HepG2 (cell line): ENCODE measurements around the gene CAMSAP2. TPM values are rescaled to one million over a fixed set of nuclear protein-coding genes. Genes with fewer than 3 reads are reported as not detected.

Source experiments
- GATAD1 ChIP-seq: IDR thresholded peaks from 2 replicates; pipeline ENCODE4 v1.6.1; 2016; ENCODE audit warnings: missing genetic modification reagents, missing compliant biosample characterization
- HMG20B ChIP-seq: conservative IDR thresholded peaks from 2 replicates; pipeline ENCODE4 v1.6.1; 2016; ENCODE audit warnings: missing genetic modification reagents, missing compliant biosample characterization
- IRF2 ChIP-seq: IDR thresholded peaks from 2 replicates; pipeline ENCODE4 v1.6.1; 2018; ENCODE audit warnings: missing genetic modification reagents, missing compliant biosample characterization
- JUND ChIP-seq: sonication (generic); formaldehyde crosslinking; IDR thresholded peaks from 2 replicates; pipeline ENCODE4 v1.8.0; 2022; ENCODE audit warnings: mild to moderate bottlenecking, missing genetic modification reagents
- KLF9 ChIP-seq: IDR thresholded peaks from 2 replicates; pipeline ENCODE4 v1.6.1; 2016; ENCODE audit warnings: low read depth
- NRL ChIP-seq: sonication (generic); formaldehyde crosslinking; IDR thresholded peaks from 2 replicates; pipeline ENCODE4 v1.5.0; 2020; ENCODE audit warnings: missing genetic modification reagents, mild to moderate bottlenecking, moderate library complexity, borderline replicate concordance
- RFX1 ChIP-seq: fragments of 450-650 bp; IDR thresholded peaks from 2 replicates; pipeline ENCODE4 v1.6.1; 2017
- SOX6 ChIP-seq, 2 experiments: fragments of 450-650 bp in 1 of 2; sonication (generic) in 1 of 2; formaldehyde crosslinking in 1 of 2; IDR thresholded peaks; 2 replicates each; pipeline versions ENCODE4 v1.4.0 to v1.6.1; 2017 to 2020; ENCODE audit warnings: antibody characterized with exemption in 1 of 2, mild to moderate bottlenecking in 1 of 2, missing genetic modification reagents in 1 of 2
- TBX2 ChIP-seq: sonication (generic); formaldehyde crosslinking; IDR thresholded peaks from 2 replicates; pipeline ENCODE4 v1.5.0; 2020; ENCODE audit warnings: missing genetic modification reagents, mild to moderate bottlenecking, borderline replicate concordance
- ZMAT3 ChIP-seq: sonication (generic); formaldehyde crosslinking; conservative IDR thresholded peaks from 2 replicates; pipeline ENCODE4 v1.7.0; 2021; ENCODE audit warnings: missing genetic modification reagents
- ZNF24 ChIP-seq: fragments of 450-650 bp; IDR thresholded peaks from 2 replicates; pipeline ENCODE4 v1.6.1; 2017; ENCODE audit warnings: antibody characterized with exemption, mild to moderate bottlenecking
- ZNF614 ChIP-seq: IDR thresholded peaks from 2 replicates; pipeline ENCODE4 v1.6.1; 2018; ENCODE audit warnings: missing biosample characterization, missing genetic modification reagents, inconsistent platforms, borderline replicate concordance
- ZNF747 ChIP-seq: sonication (generic); formaldehyde crosslinking; IDR thresholded peaks from 2 replicates; pipeline ENCODE4 v1.8.1; 2023; ENCODE audit warnings: missing genetic modification reagents, mild to moderate bottlenecking, borderline replicate concordance
- polyA plus RNA-seq, 8 experiments: library from polyadenylated mRNA; depleted of rRNA in 3 of 8; stranded (reverse) in 7 of 8; unstranded in 1 of 8; fragments of >200 nt; fragmentation: Illumina TruSeq in 4 of 8; extraction: Trizol in 4 of 8; gene quantifications; 2 replicates each; pipeline versions ENCODE4 v1.2.1 to v1.2.3, GENCODE V29; 2011 to 2016; ENCODE audit warnings: low read depth in 4 of 8, missing spikeins in 1 of 8, mixed read lengths in 1 of 8; ENCODE audit not compliant: insufficient read depth in 1 of 8
- total RNA-seq, 5 experiments: library from RNA; depleted of rRNA; stranded (reverse); fragments of >200 nt; fragmentation: Illumina TruSeq; extraction: Trizol; gene quantifications; 2 replicates each; pipeline ENCODE4 v1.2.3, GENCODE V29; 2016; ENCODE audit warnings: low read depth in 1 of 5
- TF ChIP-seq, protein P1 (sequence below): sonication (generic); formaldehyde crosslinking; IDR thresholded peaks from 2 replicates; pipeline ENCODE4 v1.9.0; 2021; ENCODE audit warnings: mild to moderate bottlenecking, missing genetic modification reagents
- TF ChIP-seq, protein P2 (sequence below): sonication (generic); formaldehyde crosslinking; IDR thresholded peaks from 2 replicates; pipeline ENCODE4 v1.4.0; 2020; ENCODE audit warnings: missing genetic modification reagents
- TF ChIP-seq, protein P3 (sequence below): sonication (generic); formaldehyde crosslinking; IDR thresholded peaks from 2 replicates; pipeline ENCODE4 v1.8.1; 2023; ENCODE audit warnings: mild to moderate bottlenecking, moderate library complexity, missing genetic modification reagents
- TF ChIP-seq, protein P4 (sequence below): sonication (generic); formaldehyde crosslinking; IDR thresholded peaks from 2 replicates; pipeline ENCODE4 v1.4.0; 2020; ENCODE audit warnings: missing genetic modification reagents

CAMSAP2 gene
- total and polyA plus RNA-seq, 2 of the 13 experiments (the other 11 are each of a cell fraction or from before 2014, with no cell fraction given), result 3.4 to 8.2 TPM

DNA sequence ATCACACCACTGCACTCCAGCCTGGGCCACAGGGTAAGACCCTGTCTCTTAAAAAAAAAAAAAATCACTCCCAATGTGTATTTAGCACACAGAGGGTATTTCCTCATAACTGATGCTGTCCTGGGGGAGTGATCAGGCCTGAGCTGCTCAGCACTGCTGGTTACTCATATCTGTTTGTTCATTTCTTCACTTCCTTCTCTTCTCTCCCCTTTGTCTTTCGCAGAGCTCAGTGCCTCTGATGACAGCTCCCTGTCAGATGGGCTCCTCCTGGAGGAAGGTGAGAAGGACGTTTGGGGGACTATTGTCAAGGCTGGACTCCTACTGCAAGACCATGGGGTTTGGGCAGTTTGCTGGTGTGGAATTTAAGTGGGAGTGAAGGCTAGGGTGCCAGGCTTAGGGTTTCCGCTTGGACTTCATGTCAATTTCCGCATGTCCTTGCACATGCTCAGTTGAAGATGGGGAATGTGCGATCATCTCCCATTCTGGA lies 169.0 kb downstream of the CAMSAP2 start (continued):
- TF ChIP-seq, protein P1, sequence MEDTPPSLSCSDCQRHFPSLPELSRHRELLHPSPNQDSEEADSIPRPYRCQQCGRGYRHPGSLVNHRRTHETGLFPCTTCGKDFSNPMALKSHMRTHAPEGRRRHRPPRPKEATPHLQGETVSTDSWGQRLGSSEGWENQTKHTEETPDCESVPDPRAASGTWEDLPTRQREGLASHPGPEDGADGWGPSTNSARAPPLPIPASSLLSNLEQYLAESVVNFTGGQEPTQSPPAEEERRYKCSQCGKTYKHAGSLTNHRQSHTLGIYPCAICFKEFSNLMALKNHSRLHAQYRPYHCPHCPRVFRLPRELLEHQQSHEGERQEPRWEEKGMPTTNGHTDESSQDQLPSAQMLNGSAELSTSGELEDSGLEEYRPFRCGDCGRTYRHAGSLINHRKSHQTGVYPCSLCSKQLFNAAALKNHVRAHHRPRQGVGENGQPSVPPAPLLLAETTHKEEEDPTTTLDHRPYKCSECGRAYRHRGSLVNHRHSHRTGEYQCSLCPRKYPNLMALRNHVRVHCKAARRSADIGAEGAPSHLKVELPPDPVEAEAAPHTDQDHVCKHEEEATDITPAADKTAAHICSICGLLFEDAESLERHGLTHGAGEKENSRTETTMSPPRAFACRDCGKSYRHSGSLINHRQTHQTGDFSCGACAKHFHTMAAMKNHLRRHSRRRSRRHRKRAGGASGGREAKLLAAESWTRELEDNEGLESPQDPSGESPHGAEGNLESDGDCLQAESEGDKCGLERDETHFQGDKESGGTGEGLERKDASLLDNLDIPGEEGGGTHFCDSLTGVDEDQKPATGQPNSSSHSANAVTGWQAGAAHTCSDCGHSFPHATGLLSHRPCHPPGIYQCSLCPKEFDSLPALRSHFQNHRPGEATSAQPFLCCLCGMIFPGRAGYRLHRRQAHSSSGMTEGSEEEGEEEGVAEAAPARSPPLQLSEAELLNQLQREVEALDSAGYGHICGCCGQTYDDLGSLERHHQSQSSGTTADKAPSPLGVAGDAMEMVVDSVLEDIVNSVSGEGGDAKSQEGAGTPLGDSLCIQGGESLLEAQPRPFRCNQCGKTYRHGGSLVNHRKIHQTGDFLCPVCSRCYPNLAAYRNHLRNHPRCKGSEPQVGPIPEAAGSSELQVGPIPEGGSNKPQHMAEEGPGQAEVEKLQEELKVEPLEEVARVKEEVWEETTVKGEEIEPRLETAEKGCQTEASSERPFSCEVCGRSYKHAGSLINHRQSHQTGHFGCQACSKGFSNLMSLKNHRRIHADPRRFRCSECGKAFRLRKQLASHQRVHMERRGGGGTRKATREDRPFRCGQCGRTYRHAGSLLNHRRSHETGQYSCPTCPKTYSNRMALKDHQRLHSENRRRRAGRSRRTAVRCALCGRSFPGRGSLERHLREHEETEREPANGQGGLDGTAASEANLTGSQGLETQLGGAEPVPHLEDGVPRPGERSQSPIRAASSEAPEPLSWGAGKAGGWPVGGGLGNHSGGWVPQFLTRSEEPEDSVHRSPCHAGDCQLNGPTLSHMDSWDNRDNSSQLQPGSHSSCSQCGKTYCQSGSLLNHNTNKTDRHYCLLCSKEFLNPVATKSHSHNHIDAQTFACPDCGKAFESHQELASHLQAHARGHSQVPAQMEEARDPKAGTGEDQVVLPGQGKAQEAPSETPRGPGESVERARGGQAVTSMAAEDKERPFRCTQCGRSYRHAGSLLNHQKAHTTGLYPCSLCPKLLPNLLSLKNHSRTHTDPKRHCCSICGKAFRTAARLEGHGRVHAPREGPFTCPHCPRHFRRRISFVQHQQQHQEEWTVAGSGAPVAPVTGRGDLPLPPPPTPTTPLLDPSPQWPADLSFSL (CRISPR knock-in tag), result no peak
- TF ChIP-seq, protein P2, sequence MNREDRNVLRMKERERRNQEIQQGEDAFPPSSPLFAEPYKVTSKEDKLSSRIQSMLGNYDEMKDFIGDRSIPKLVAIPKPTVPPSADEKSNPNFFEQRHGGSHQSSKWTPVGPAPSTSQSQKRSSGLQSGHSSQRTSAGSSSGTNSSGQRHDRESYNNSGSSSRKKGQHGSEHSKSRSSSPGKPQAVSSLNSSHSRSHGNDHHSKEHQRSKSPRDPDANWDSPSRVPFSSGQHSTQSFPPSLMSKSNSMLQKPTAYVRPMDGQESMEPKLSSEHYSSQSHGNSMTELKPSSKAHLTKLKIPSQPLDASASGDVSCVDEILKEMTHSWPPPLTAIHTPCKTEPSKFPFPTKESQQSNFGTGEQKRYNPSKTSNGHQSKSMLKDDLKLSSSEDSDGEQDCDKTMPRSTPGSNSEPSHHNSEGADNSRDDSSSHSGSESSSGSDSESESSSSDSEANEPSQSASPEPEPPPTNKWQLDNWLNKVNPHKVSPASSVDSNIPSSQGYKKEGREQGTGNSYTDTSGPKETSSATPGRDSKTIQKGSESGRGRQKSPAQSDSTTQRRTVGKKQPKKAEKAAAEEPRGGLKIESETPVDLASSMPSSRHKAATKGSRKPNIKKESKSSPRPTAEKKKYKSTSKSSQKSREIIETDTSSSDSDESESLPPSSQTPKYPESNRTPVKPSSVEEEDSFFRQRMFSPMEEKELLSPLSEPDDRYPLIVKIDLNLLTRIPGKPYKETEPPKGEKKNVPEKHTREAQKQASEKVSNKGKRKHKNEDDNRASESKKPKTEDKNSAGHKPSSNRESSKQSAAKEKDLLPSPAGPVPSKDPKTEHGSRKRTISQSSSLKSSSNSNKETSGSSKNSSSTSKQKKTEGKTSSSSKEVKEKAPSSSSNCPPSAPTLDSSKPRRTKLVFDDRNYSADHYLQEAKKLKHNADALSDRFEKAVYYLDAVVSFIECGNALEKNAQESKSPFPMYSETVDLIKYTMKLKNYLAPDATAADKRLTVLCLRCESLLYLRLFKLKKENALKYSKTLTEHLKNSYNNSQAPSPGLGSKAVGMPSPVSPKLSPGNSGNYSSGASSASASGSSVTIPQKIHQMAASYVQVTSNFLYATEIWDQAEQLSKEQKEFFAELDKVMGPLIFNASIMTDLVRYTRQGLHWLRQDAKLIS (CRISPR knock-in tag), result no peak
- TF ChIP-seq HMG20B (CRISPR knock-in tag) (0 out of 2 replicates have a peak, but pooled peaks have one; percentile 36), GATAD1 (CRISPR knock-in tag) (0 out of 2 replicates have a peak, but pooled peaks have one; percentile 34), TBX2 (CRISPR knock-in tag) (peak; percentile 44; the same call in 1 of the 2 replicates), ZNF747 (CRISPR knock-in tag) (no peak), RFX1 (no peak), ZNF614 (CRISPR knock-in tag) (peak; percentile 73; the same call in 1 of the 2 replicates), ZNF24 (no peak), JUND (CRISPR knock-in tag) (no peak), KLF9 (CRISPR knock-in tag) (no peak), IRF2 (CRISPR knock-in tag) (0 out of 2 replicates have a peak, but pooled peaks have one; percentile 14), NRL (no peak), SOX6 (IDR thresholded peaks at IDR 0.05) (no peak), SOX6 (CRISPR knock-in tag; IDR thresholded peaks at IDR 0.05) (peak; percentile 83), ZMAT3 (CRISPR knock-in tag) (no peak)
- TF ChIP-seq, protein P3, sequence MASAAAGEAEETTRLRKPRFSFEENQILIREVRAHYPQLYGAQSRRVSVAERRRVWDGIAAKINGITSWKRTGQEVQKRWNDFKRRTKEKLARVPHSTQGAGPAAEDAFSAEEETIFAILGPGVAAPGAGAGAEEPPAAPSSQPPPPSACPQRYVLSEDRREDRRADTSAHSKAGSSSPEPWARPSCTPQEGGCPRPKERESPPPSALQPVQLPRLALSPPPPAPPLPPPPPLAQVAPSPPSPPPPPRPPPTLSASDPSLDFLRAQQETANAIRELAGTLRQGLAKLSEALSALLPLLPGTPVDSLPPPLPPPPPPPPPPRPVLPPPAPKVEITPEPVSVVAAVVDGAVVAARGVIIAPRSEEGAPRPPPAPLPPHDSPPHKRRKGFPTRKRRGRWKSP, result no peak; the same call in 1 of the 2 replicates
- TF ChIP-seq, protein P4, sequence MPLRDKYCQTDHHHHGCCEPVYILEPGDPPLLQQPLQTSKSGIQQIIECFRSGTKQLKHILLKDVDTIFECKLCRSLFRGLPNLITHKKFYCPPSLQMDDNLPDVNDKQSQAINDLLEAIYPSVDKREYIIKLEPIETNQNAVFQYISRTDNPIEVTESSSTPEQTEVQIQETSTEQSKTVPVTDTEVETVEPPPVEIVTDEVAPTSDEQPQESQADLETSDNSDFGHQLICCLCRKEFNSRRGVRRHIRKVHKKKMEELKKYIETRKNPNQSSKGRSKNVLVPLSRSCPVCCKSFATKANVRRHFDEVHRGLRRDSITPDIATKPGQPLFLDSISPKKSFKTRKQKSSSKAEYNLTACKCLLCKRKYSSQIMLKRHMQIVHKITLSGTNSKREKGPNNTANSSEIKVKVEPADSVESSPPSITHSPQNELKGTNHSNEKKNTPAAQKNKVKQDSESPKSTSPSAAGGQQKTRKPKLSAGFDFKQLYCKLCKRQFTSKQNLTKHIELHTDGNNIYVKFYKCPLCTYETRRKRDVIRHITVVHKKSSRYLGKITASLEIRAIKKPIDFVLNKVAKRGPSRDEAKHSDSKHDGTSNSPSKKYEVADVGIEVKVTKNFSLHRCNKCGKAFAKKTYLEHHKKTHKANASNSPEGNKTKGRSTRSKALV (CRISPR knock-in tag), result no peak
